Endothelial cell of umbilical vein (primary cell): ENCODE measurements around the gene CDC25A. TPM values are rescaled to one million over a fixed set of nuclear protein-coding genes. Genes with fewer than 3 reads are reported as not detected.

Experiments
- BruUV-seq: library from RNA; stranded (reverse); fragments of 400-500 nt; replicated peaks from 2 replicates; lab custom pipeline; 2021; lab: Mats Ljungman, UMichigan
- CTCF ChIA-PET: fragments of 300-600, 350-600 bp; sonication (Branson Sonifier 250); formaldehyde crosslinking; loops from one replicate; lab custom pipeline; 2021; ENCODE audit warnings: antibody characterized with exemption, inconsistent platforms; lab: Charles Lee
- POLR2A ChIA-PET: fragments of 300-600, 350-600 bp; sonication (Branson Sonifier 250); formaldehyde crosslinking; loops from one replicate; lab custom pipeline; 2021; ENCODE audit warnings: antibody characterized with exemption, inconsistent platforms; lab: Charles Lee
- DNase-seq: peaks from one replicate; pipeline ENCODE4 v3.0.0-alpha.2; 2011; ENCODE audit warnings: low read depth, low spot score
- FAIRE-seq: peaks from 2 replicates; lab custom pipeline; 2011; peaks lifted over from hg19 to GRCh38; lab: Jason Lieb, UNC
- H2AFZ ChIP-seq: 2 replicates; pipeline ENCODE4 v1.6.0; 2012; ENCODE audit warnings: low read depth, low read length, control low read depth, inconsistent platforms
- H3K27ac ChIP-seq: 2 replicates; pipeline ENCODE4 v1.5.1; 2011; ENCODE audit warnings: low read depth, mild to moderate bottlenecking, control low read depth, low read length, moderate library complexity; ENCODE audit not compliant: insufficient read depth
- H3K27me3 ChIP-seq, 2 experiments: 2 replicates each; pipeline versions ENCODE4 v1.6.0 to v1.6.1; 2011; ENCODE audit warnings: low read length in 2 of 2, mixed read lengths in 1 of 2; ENCODE audit not compliant: control insufficient read depth in 2 of 2, insufficient read depth in 2 of 2
- H3K36me3 ChIP-seq, 2 experiments: 2 replicates in 1 of 2; 3 replicates in 1 of 2; pipeline ENCODE4 v1.5.1; 2011; ENCODE audit warnings: low read length in 2 of 2, mild to moderate bottlenecking in 1 of 2, moderate library complexity in 1 of 2; ENCODE audit not compliant: control insufficient read depth in 2 of 2, insufficient read depth in 2 of 2; ENCODE audit errors: extremely low read depth in 1 of 2
- H3K4me1 ChIP-seq: 3 replicates; pipeline ENCODE4 v1.5.1; 2011; ENCODE audit warnings: mild to moderate bottlenecking, low read length; ENCODE audit not compliant: control insufficient read depth, insufficient read depth; ENCODE audit errors: extremely low read depth
- H3K4me2 ChIP-seq: 2 replicates; pipeline ENCODE4 v1.6.1; 2011; ENCODE audit warnings: low read length, control low read depth, mixed read lengths; ENCODE audit not compliant: insufficient read depth
- H3K4me3 ChIP-seq, 3 experiments: fragments of 200-600 bp in 1 of 3; sonication (generic), shearing (Covaris generic) in 1 of 3; replicated peaks in 1 of 3; 2 replicates each; pipeline ENCODE4 v1.5.1; 2011 to 2016; ENCODE audit warnings: control low read depth in 3 of 3, low read length in 3 of 3, mild to moderate bottlenecking in 2 of 3, inconsistent platforms in 1 of 3, low read depth in 1 of 3, moderate library complexity in 1 of 3; ENCODE audit not compliant: insufficient read depth in 1 of 3
- H3K79me2 ChIP-seq: 2 replicates; pipeline ENCODE4 v1.6.0; 2012; ENCODE audit warnings: low read length, inconsistent platforms; ENCODE audit not compliant: control insufficient read depth, insufficient read depth
- H3K9ac ChIP-seq: replicated peaks from 2 replicates; pipeline ENCODE3; 2011; ENCODE audit warnings: low read length, control low read depth; ENCODE audit not compliant: insufficient read depth; ENCODE audit errors: extremely low read depth
- H3K9me1 ChIP-seq: replicated peaks from 3 replicates; pipeline ENCODE4 v1.6.0; 2011; ENCODE audit warnings: mild to moderate bottlenecking, low read length; ENCODE audit not compliant: control insufficient read depth, insufficient read depth; ENCODE audit errors: extremely low read depth
- H3K9me3 ChIP-seq: replicated peaks from 2 replicates; pipeline ENCODE4 v1.5.1; 2012; ENCODE audit warnings: low read length, inconsistent platforms; ENCODE audit not compliant: control insufficient read depth, insufficient read depth
- H4K20me1 ChIP-seq: replicated peaks from 2 replicates; pipeline ENCODE3; 2011; ENCODE audit warnings: mild to moderate bottlenecking, low read length; ENCODE audit not compliant: control insufficient read depth, insufficient read depth; ENCODE audit errors: extremely low read depth
- EZH2 ChIP-seq: IDR thresholded peaks from 2 replicates; pipeline ENCODE4 v1.6.1; 2012; ENCODE audit warnings: borderline replicate concordance, low read depth, mild to moderate bottlenecking, moderate library complexity, low read length, inconsistent platforms; ENCODE audit not compliant: severe bottlenecking
- FOS ChIP-seq: IDR thresholded peaks from 2 replicates; pipeline ENCODE4 v1.6.1; 2011; ENCODE audit warnings: mild to moderate bottlenecking, low read length, moderate library complexity, borderline replicate concordance; ENCODE audit not compliant: insufficient read depth
- GATA2 ChIP-seq: IDR thresholded peaks from 2 replicates; pipeline ENCODE4 v1.7.0; 2011; ENCODE audit warnings: low read depth, mild to moderate bottlenecking, moderate library complexity, mixed read lengths, low read length; ENCODE audit not compliant: insufficient read length, insufficient read depth
- JUN ChIP-seq: IDR thresholded peaks from 2 replicates; pipeline ENCODE4 v1.6.1; 2011; ENCODE audit warnings: borderline replicate concordance, low read depth; ENCODE audit not compliant: insufficient read length, insufficient read depth
- MYC ChIP-seq: IDR thresholded peaks from one replicate; pipeline ENCODE4 v1.6.1; 2011; ENCODE audit warnings: mild to moderate bottlenecking, low read depth, low read length
- POLR2AphosphoS5 ChIP-seq: IDR thresholded peaks from 2 replicates; pipeline ENCODE4 v1.6.1; 2012; ENCODE audit warnings: low read depth, mild to moderate bottlenecking, control low read depth, low read length, moderate library complexity; ENCODE audit not compliant: insufficient read depth
- dilution Hi-C: fragments of 300-500 bp; cut with MboI; formaldehyde crosslinking; loops from one replicate; pipeline ENCODE4 v1.15.0; 2019; ENCODE audit warnings: low sequenced_read_pairs; ENCODE audit not compliant: extremely low pct_ligation_motif_present
- intact Hi-C: fragments of 100-400 bp; cut with micrococcal nuclease; formaldehyde crosslinking; loops from one replicate; pipeline ENCODE4 v1.10.0; 2022
- polyA plus RNA-seq, 4 experiments: library from polyadenylated mRNA; depleted of rRNA in 3 of 4; stranded (reverse) in 3 of 4; unstranded in 1 of 4; fragments of >200 nt; gene quantifications; 2 replicates each; pipeline versions ENCODE4 v1.2.1 to v1.2.3, GENCODE V29; 2011 to 2012; ENCODE audit warnings: missing spikeins in 1 of 4
- total RNA-seq: library from RNA; stranded (reverse); gene quantifications from 2 replicates; pipeline ENCODE4 v1.2.3, GENCODE V29; 2021

CDC25A gene
- total and polyA plus RNA-seq, 2 donors (not counting 3 experiments of a cell fraction or from before 2014, with no cell fraction given): 5.5 to 18.4 TPM

DNA sequence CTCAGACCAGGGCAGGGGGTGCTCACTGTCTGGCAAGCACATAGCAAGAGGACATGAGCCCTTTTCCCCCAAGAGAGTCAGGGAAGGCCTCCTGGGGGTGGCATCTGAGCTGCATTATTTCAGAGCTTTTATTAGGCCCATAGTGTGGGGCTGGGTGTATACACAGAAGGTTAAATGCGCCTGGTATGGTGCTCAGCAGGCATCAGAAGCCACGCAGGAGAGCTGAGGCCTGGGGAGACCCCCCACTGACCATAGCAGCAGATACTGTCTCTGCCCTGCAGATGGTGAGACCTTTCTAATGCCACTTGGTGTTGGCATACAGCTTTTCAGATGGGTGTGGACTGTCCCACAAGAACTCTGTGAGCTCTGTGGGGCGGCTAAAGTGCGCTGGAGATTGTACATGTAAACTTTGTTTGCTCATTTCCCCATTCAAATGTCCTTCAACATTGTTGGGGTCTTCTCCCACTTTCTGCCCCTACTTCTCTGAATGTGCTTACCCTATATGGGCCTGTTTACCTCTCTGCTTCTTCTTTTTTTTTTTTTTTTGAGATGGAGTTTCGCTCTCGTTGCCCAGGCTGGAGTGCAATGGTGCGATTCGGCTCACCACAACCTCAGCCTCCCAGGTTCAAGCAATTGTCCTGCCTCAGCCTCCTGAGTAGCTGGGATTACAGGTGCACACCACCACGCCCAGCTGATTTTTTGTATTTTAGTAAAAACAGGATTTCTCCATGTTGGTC lies 62.2 kb downstream of the CDC25A start:
- Histone ChIP-seq H3K9ac (no peak overlapping the region), H3K4me2 (no peak overlapping the region), H3K36me3 (no peaks in the 10 kb centered on the region), H3K9me1 (no peaks in the 10 kb centered on the region), H3K9me3 (no peaks in the 10 kb centered on the region), H2AFZ (no peak overlapping the region), H3K27me3 (no peaks in the 10 kb centered on the region), H3K4me3 (no peak overlapping the region), H3K79me2 (no peaks in the 10 kb centered on the region), H3K27ac (no peak overlapping the region), H3K4me1 (peaks cover 12% of the 10 kb centered on the region), H4K20me1 (no peaks in the 10 kb centered on the region)
- ChIA-PET CTCF (interaction anchor here (0.6 to 1.2 kb wide), 2 partner anchors 25 to 32 kb away, joined by 3 to 4 read pairs; no protein-coding TSS in a partner anchor), POLR2A (interaction anchor here (0.5 kb wide), 1 partner anchor 36 kb away, joined by 5 read pairs; no protein-coding TSS in a partner anchor)
- no TSS peak for BruUV-seq
- FAIRE-seq: no peak
- DNase-seq: no peak
- dilution Hi-C loops: no loop called here
- intact Hi-C loops: no loop called here
- TF ChIP-seq POLR2AphosphoS5 (no peak), MYC (no peak), JUN (no peak), EZH2 (no peak), FOS (no peak), GATA2 (no peak)
